Stromal cell of bone marrow (primary cell): ENCODE measurements around the gene CAVIN1.
A peak's percentile ranks its signal among the peaks of the same experiment; 100 is the strongest.
"Not testable (repeated sequence)": the region's sequence is repeated elsewhere in the genome, so short reads cannot be mapped to it uniquely, and the experiment has no call there.

Experiments
- DNase-seq: peaks from one replicate; pipeline ENCODE4 v3.0.0-alpha.2; 2012; ENCODE audit warnings: low read depth

CAVIN1 gene, protein sequence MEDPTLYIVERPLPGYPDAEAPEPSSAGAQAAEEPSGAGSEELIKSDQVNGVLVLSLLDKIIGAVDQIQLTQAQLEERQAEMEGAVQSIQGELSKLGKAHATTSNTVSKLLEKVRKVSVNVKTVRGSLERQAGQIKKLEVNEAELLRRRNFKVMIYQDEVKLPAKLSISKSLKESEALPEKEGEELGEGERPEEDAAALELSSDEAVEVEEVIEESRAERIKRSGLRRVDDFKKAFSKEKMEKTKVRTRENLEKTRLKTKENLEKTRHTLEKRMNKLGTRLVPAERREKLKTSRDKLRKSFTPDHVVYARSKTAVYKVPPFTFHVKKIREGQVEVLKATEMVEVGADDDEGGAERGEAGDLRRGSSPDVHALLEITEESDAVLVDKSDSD

DNA sequence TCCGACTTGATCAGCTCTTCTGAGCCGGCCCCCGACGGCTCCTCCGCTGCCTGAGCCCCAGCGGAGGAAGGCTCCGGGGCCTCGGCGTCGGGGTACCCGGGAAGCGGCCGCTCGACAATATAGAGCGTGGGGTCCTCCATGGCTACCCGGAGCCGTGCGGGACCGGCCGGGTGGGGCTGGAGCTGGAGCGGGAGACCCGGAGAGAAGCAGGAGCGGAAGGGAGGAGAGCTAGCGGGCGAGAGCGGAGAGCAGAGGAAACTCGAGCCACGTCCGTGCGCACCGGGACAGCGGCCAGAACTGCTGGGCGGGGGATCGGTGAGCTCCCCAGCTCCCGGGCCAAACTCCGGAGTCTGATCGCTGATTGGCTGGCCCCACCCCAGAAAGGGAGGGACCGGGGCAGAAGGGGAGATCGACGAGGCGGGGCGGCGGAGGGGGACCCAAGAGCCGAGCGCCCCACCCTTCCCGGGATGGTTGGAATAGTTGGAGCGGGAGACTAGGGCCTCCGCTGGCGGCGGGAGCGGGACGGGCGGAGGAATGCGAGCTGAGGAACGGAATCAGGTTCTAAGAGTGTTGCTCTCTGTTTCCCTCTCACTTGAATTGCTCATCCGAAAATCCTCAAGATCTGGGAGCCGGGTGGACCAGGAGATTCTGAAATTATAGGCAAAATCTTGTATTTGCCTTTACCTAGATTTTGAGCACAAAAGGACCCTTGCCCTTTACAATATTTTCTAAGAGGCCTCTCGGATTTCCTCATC is at the start of gene CAVIN1:
TSS of gene CAVIN1 (minus strand) at position 299 of the 755 bp plus-strand sequence. CDS start at position 140, 159 bp downstream.
- peak; percentile 99 for DNase-seq

DNA sequence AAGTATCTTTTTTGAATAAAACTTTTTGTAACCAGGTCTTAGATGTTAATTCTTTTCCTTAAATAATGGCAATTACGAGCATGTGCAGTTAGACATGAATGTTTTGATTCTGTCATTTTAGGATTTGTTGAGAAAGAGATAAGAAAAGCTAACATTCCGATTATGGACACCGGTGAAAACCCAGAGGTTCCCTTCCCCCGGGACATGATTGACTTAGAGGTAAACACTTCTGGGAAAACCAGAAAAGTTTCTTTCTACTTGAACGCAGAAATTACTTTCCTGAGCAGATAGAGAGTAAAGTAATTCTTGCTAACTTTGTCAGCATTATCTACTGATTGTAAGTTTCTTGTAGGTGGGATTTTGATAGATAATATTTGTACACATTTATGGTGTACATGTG is 44.8 kb upstream of the CAVIN1 start:
- no peak for DNase-seq

DNA sequence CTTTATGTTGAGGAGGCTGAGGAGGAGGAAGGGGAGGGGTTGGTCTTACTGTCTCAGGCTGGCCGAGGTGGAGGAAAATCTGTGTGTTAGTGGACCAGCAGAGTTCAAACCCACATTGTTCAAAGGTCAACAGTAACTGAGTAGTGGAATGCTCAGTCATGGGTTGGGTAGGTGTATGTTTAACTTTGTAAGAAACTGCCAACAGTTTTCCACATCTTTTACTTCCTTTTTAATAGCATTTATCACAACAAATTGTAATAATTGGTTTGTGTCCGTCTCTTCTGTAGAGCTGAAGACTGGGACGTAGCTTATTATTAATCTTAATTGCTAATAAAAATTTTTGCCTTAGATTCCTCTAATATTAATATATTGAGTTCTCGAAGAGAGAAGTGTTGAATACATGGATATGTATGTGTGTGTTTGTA is 40.9 kb upstream of the CAVIN1 start:
- no peak for DNase-seq

GRCh38 chr17:42460371-42460770 is 37.3 kb upstream of the CAVIN1 start:
- no peak for DNase-seq

- no peak for DNase-seq
Observed at GRCh38 chr17:42459801-42460281, 36.8 kb upstream of the CAVIN1 start.

DNA sequence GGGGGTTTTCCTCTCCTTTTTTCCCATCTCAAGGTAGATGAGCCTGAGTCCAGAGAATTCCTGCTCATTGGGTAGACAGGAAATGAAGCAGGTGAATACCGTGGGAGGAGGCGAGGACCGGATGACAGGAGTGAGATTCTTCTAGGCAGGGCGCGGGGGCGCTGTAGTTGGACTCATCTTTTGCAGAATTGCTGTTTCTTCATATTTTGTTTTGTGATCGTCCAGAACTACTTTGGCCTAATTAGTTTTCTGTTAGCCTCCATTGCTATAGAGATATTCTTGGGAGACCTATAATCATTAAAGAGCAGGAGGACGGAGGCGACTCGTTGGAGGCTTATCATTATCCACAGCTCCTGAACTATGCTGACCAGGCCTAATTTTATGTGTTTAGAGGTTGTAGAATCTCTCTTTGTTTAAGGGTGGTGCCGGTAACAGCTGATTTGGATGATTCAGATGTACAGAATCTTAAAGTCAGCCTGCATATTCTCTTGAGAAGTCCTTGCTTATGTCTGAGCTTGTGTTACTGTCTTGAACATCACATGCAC is 36.3 kb upstream of the CAVIN1 start:
- DNase-seq = no peak

GRCh38 chr17:42458497-42459255 is 35.6 kb upstream of the CAVIN1 start, which contains the start of gene ATP6V0A1:
ATP6V0A1 (plus strand) TSS chr17:42458878; CDS start chr17:42460895, 2,017 bp downstream.
- DNase-seq = peak; percentile 72

DNA sequence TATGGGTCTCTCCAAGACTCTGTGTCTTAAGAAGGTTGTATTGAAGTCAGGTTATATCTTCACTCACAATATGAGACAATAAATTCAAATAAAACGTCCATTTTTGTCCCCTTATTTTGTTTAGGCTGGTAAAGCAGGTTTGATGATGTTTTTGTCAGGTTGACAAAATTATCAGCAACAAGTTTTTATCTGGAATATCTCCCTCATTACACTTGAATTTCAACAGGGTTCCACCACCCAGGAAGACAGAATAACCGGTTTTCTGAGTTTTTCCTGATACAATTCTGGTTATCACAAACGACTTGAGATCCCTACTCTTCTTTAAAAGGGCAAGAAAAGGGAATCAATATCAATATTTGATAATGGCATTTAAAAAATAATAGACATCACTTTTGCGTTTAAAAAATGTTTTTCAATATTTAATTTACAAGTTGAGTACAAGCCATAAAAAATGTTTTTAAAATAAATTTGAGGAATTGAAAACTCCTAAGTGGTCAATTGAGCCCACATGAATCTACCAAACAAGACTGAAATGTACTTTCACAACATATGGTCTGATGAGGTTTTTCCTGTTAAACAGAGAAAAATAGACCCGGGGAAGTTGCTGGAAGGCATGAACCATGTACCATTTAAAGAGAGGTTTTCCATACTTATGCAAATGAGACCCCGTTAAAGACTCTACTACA is 34.2 kb upstream of the CAVIN1 start:
- DNase-seq = no peak

DNA sequence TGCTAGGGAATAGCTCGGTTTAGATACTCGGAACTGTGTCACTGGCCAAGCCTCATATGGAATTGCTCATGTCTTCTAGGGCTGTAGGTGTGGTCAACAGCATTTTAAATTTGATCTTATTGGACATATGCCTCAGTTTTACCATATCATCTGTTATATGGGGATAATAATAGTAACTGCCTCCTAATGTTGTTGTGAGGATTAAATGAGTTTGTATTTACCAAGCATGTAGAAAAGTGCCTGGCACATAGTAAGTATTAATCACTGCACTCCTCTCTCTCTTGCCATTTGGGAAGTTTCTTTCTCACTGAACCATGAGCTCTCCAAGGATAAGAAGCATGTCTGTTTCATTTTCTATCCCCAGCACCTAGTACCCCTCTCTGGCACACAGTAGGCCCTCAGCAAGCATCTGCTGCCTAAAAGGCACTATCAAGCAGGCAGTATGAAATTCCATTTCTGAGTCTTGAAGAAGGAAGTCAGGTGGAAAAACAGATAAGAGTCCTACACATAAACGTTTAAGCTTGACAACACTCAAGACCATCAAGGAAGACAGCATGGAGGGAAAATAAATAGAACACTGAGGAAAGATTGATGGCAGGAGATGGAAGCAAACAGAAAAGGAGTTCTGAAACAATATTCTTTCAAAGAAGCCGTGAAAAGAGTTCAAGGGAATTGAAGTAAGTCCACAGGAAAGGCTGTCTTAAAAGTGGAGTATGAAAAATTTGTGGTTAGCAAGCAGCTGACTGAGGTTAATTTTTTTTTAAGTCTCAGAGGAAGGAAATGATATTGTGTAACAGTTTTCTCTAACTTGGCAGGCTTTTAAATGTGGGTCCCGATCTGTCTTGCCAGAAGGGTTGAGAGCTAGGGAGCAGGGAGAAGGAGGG is 33.4 kb upstream of the CAVIN1 start:
- peak; percentile 68 for DNase-seq

DNA sequence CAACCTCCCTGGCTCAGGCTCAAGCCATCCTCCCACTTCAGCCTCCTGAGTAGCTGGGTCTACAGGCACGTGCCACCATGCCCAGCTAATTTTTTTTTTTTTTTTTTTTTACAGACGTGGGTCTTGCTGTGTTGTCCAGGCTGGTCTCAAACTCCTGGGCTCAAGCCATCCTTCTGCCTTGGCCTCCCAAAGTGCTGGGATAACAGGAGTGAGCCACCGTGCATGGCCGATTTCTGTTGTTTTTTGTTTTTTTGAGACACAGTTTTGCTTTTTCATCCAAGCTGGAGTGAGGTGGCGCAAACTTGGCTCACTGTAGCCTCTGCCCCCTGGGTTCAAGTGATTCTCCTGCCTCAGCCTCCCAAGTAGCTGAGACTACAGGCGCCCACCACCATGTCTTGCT is 31.9 kb upstream of the CAVIN1 start:
- DNase-seq = not testable (repeated sequence)

DNA sequence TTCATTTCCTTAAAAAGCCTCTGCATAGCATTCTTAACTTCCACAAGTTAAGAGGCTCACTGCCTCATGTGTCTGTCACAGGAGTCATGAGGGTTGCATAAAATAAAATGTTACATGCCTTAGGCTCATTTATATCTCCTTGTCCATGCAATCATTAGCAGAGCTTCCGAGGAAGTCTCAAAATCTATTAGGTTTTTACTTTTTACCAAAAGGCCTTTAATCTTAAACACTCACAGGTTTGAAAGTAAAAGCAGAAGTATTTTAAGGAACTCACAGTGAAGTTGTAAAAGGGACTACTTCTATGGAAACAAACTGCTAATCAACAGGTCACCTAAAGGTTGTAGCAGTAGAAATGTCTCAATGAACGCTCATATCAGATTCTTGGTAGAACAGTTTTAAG is 30.4 kb upstream of the CAVIN1 start:
- no peak for DNase-seq

DNA sequence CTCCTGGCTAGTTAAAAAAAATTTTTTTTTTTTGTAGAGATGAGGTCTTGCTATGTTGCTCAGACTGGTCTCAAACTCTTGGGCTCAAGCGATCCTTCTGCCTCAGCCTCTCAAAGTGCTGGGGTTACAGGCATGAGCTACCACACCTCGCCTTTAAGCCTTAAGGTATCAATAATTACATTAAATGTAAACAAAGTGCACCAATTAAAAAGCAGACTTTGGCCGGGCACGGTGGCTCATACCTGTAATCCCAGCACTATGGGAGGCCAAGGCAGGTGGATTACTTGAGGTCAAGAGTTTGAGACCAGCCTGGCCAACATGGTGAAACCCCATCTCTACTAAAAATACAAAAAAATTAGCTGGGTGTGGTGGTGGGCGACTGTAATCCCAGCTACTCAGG is 28.2 kb upstream of the CAVIN1 start:
- DNase-seq = not testable (repeated sequence)

- not testable (repeated sequence) for DNase-seq
Observed at GRCh38 chr17:42449838-42450237, 26.8 kb upstream of the CAVIN1 start.

- not testable (repeated sequence) for DNase-seq
Observed at GRCh38 chr17:42449176-42449575, 26.1 kb upstream of the CAVIN1 start.

- DNase-seq = no peak
Observed at GRCh38 chr17:42442196-42442565, 19.1 kb upstream of the CAVIN1 start.

DNA sequence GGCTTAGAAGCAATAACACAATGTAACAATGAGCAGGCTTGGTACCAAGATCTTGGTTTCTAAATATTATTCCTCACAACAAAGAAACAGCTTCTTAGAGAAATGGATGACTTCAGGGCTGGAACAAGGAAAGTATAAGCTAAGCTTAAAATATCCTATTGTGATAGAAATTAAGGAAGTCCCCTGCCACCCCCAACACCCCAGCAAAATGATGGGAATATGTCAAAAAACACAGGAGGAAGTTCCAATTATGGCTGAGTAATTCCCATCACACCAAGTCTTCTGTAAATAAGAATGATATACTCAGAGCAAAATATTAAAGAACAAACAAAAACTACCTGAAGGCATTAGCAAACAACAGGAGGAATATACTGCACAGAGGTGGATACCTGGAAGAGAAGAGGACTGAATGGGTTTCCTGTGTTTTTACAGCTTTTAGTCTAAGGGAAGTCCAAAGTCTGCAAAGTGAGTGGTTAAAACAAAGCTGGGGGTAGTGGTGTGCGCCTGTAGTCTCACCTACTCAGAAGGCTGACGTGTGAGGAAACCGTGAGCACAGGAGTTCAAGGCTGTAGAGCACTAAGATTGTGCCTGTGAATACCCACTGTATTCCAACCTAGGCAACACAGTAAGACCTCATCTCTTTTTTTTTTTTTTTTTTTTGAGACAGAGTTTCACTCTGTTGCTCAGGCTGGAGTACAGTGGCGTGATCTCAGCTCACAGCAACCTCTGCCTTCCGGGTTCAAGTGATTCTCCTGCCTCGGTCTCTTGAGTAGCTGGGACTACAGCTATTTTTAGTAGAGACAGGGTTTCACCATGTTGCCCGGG is 18.5 kb upstream of the CAVIN1 start:
- DNase-seq = no peak

GRCh38 chr17:42438600-42439567 is 15.8 kb upstream of the CAVIN1 start:
- DNase-seq = no peak

DNA sequence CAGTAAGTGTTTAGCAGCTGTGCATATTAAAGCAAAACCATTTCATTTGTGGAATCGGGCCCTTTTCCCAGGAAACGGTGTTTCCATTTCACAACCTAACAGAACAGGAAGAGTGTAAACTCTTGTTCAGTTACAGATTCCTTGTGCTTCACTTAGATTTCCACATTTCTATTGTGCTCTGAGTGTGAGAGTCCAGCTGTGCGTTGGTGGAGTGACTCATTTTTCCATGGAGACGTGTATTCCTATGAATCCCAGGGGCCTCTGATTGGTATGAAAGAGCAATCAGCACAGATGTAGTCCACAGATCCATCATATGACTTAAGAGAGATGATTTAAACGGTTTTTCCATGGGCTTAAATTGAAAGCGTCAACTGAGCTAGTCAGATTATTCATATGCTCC is 13.3 kb upstream of the CAVIN1 start:
- peak; percentile 100 for DNase-seq
